Adrenal gland (tissue), 12 donors: ENCODE results near the gene EFEMP2. TPM values are rescaled to one million over a fixed set of nuclear protein-coding genes. Genes with fewer than 3 reads are reported as not detected.
A peak's percentile ranks its signal among the peaks of the same experiment; 100 is the strongest.

ENCODE experiments used
- DNase-seq, 7 donors: peaks; one replicate each; pipeline ENCODE4 v3.0.0-alpha.2; 2019 to 2020
- H3K27ac ChIP-seq, 5 donors: fragments of 200-600 bp; sonication (generic) in 4 of 5; 1 replicate in 3 of 5; 2 replicates in 2 of 5; pipeline versions ENCODE4 v1.5.1 to v1.8.0; 2016 to 2020; ENCODE audit warnings: mild to moderate bottlenecking in 1 of 5
- H3K27me3 ChIP-seq: fragments of 200-600 bp; 2 replicates; pipeline ENCODE4 v1.8.0; 2021
- H3K36me3 ChIP-seq, 2 donors: fragments of 200-600 bp; replicated peaks in 1 of 2; 1 replicate in 1 of 2; 2 replicates in 1 of 2; pipeline versions ENCODE4 v1.5.1 to v1.8.0; 2018 to 2022
- H3K4me1 ChIP-seq, 2 donors: fragments of 200-600 bp; replicated peaks in 1 of 2; 1 replicate in 1 of 2; 2 replicates in 1 of 2; pipeline versions ENCODE4 v1.5.1 to v1.8.0; 2018 to 2021
- H3K4me3 ChIP-seq, 4 donors: fragments of 200-600 bp; sonication (generic) in 3 of 4; one replicate each; pipeline ENCODE4 v1.5.1; 2016 to 2018
- H3K9me3 ChIP-seq, 3 donors: fragments of 200-600 bp; sonication (generic) in 1 of 3; replicated peaks in 1 of 3; 1 replicate in 2 of 3; 2 replicates in 1 of 3; pipeline versions ENCODE4 v1.5.1 to v1.8.0; 2016 to 2021
- CTCF ChIP-seq, 6 experiments: fragments of 450-650 bp in 4 of 6; fragments of 200-600 bp in 2 of 6; sonication (generic) in 1 of 6; IDR thresholded peaks; 1 replicate in 5 of 6; 2 replicates in 1 of 6; pipeline versions ENCODE4 v1.5.1 to v1.8.0; 2016 to 2021; ENCODE audit warnings: antibody characterized with exemption in 6 of 6, mild to moderate bottlenecking in 2 of 6, moderate library complexity in 1 of 6
- POLR2A ChIP-seq, 2 donors: fragments of 450-650 bp; IDR thresholded peaks; one replicate each; pipeline ENCODE4 v1.6.1; 2017; ENCODE audit warnings: antibody characterized with exemption in 2 of 2, mild to moderate bottlenecking in 2 of 2, moderate library complexity in 1 of 2
- WGBS, 4 donors: extraction: QIAGEN DNeasy Blood & Tissue Kit in 2 of 4; methylation state at CpG; one replicate each; pipeline versions ENCODE4 v1.1.5 to v1.1.7; 2013 to 2017; 5-methylcytosine and 5-hydroxymethylcytosine counted together
- intact Hi-C, 2 donors: fragments of 100-400 bp; cut with DNase I; formaldehyde crosslinking; loops; one replicate each; pipeline versions ENCODE4 v1.14.1 to v1.15.0; 2022 to 2023
- polyA plus RNA-seq, 3 donors: library from polyadenylated mRNA; stranded (reverse); fragments of 200-250 nt in 2 of 3; fragments of 350-450 nt in 1 of 3; fragmentation: Illumina TruSeq in 1 of 3; extraction: RNeasy Lipid Tissue Mini Kit (QIAGEN cat#74804) in 1 of 3; gene quantifications; one replicate each; pipeline ENCODE4 v1.2.3, GENCODE V29; 2013 to 2014
- total RNA-seq, 9 donors: library from RNA; depleted of rRNA in 4 of 9; stranded (reverse); fragments of >200 nt in 4 of 9; fragments of 120-200 nt in 1 of 9; fragmentation: NEBNext Ultra II Directional in 1 of 9; extraction: Animal tissue kit (Norgen Biotek cat#: 25700) in 1 of 9; gene quantifications; one replicate each; pipeline versions ENCODE4 v1.1.0 to v1.2.4, GENCODE V29; 2013 to 2023
- donor health status: healthy with polysubstance abuse.
- donor health status: Bipolar disorder and iron deficiency.
- donor health status: DM: yes; HTN: yes; CAD: no.
- donor health status: DM: no; HTN: no; CAD: no.
- donor health status: DM: no; HTN: no; CAD: no.
- donor health status: DM: yes; HTN: yes; CAD: no.

Gene EFEMP2
- total and polyA plus RNA-seq, 12 donors = 20.3 to 156 (median 63.6) TPM

GRCh38 chr11:65854852-65855837 is 17.5 kb downstream of the EFEMP2 start:
- H3K4me1 ChIP-seq = peaks cover 13 to 22% of the 10 kb centered on the region in 2 donors
- no peaks in the 10 kb centered on the region for H3K9me3 ChIP-seq
- H3K27ac ChIP-seq = no peak overlapping the region
- H3K4me3 ChIP-seq = no peak overlapping the region
- intact Hi-C loops = no loop called here
- no peaks in the 10 kb centered on the region for H3K27me3 ChIP-seq
- WGBS, 4 donors = 72 to 75% (median 74%) methylated on average over 14 to 15 of the region's 15 CpGs
- H3K36me3 ChIP-seq = peaks cover 0 to 46% of the 10 kb centered on the region in 2 donors
- peak in 5 of 7 donors; percentile 13 to 31 (median 28) for DNase-seq
- no peak for TF ChIP-seq POLR2A (IDR thresholded peaks at IDR 0.05)
- TF ChIP-seq CTCF (IDR thresholded peaks at IDR 0.05) = no peak

GRCh38 chr11:65854161-65854592 is 18.4 kb downstream of the EFEMP2 start:
- peaks cover 13 to 21% of the 10 kb centered on the region in 2 donors for H3K4me1 ChIP-seq
- no peaks in the 10 kb centered on the region for H3K9me3 ChIP-seq
- intact Hi-C loops = no loop called here
- no peak overlapping the region for H3K4me3 ChIP-seq
- peak in 2 of 7 donors; percentile 16 to 46 for DNase-seq
- H3K27ac ChIP-seq = no peak overlapping the region
- no peak for TF ChIP-seq CTCF (IDR thresholded peaks at IDR 0.05)
- TF ChIP-seq POLR2A (IDR thresholded peaks at IDR 0.05) = no peak
- H3K36me3 ChIP-seq = peaks cover 0 to 46% of the 10 kb centered on the region in 2 donors
- no peaks in the 10 kb centered on the region for H3K27me3 ChIP-seq
- 92 to 96% (median 95%) methylated on average over 4 of the region's 4 CpGs; no CpG with 5 or more reads in 1 of the 4 donors for WGBS, 4 donors

- 80 to 94% (median 90%) methylated on average over 3 to 6 of the region's 6 CpGs for WGBS, 4 donors
- Histone ChIP-seq H3K4me3 (no peak overlapping the region), H3K4me1 (peaks cover 5 to 14% of the 10 kb centered on the region in 2 donors), H3K27me3 (no peaks in the 10 kb centered on the region), H3K36me3 (peaks cover 0 to 46% of the 10 kb centered on the region in 2 donors), H3K27ac (no peak overlapping the region), H3K9me3 (no peaks in the 10 kb centered on the region)
- no peak for TF ChIP-seq CTCF (IDR thresholded peaks at IDR 0.05)
- no peak for TF ChIP-seq POLR2A (IDR thresholded peaks at IDR 0.05)
- intact Hi-C loops = no loop called here
- DNase-seq = peak in 3 of 7 donors; percentile 16 to 48 (median 20)
These were observed 19.2 kb downstream of the EFEMP2 start for GRCh38 chr11:65853246-65853979.
